HG03097 (cell line): ENCODE data around the gene ALDH5A1.

Experiments used
- ATAC-seq: cut with Tn5 transposase; IDR thresholded peaks from one replicate; pipeline ENCODE4 v1.9.1; 2021; ENCODE audit not compliant: unreplicated experiment, low FRiP score

The ALDH5A1 gene

DNA sequence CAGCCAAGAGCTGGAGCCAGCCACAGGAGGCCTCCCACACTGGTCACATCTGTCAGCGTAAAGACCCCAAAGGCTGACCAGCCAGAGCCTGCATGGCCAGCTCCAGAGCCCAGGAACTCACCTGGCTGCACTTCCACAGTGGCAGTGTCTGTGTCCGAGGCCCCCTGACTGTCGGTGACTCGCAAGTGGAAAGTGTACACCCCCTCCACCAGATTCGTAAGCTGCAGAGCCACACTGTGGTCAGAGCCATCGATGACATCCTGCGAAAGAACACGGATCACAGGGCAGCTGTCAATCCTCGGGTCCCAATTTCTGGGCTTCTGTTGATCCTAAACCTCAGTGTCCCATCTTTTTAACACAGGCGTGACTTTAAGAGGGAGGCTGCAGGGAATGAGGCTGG lies 69.3 kb downstream of the ALDH5A1 start:
- ATAC-seq, result no peak

DNA sequence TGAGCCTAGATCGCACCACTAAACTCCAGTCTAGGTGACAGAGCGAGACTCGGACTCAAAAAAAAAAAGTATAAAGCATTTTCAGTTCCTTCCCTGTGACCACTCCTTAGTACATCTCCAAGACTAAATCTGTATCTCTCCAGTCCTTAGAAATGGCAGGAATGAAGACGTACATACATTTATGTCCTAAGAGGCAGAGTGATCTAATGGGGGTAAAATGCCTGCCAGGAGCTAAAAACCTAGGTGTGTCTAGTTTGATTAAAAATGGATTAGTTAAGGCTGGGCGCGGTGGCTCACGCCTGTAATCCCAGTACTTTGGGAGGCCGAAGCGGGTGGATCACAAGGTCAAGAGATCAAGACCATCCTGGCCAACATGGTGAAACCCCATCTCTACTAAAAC lies 70.4 kb downstream of the ALDH5A1 start:
- ATAC-seq, result no peak

DNA sequence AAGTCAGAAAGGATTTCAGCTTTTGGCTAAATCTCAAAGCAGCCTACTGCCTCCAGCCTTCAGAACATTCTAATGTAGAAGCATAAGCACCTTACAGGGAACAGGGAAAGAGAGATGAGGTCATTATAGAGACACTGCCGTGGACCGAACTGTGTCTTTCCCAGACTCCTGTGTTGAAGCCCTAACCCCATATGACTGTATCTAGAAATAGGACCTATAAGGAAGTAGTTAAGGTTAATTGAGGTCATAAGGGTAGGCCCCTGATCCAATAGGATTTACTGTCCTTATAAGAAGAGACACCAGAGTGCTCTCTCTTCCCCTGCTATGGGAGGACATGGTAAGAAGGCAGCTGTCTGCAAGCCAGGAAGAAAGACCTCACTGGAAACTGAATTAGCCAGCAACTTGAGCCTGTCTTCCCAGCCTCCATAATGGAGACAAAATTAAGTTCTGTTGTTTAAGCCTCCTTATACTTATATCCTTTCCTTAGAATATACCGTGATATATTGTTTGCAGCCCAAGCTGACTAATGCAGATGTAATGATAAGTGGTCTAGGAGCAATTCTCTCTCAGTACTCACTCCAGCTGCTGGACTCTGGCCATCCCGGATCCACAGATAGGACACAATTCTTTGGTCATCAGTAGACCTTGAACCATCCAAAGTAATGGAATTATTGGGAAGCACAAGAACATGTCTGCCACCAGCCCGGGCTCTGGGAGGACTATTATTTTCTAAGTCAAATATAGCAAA lies 71.4 kb downstream of the ALDH5A1 start:
- no peak for ATAC-seq

DNA sequence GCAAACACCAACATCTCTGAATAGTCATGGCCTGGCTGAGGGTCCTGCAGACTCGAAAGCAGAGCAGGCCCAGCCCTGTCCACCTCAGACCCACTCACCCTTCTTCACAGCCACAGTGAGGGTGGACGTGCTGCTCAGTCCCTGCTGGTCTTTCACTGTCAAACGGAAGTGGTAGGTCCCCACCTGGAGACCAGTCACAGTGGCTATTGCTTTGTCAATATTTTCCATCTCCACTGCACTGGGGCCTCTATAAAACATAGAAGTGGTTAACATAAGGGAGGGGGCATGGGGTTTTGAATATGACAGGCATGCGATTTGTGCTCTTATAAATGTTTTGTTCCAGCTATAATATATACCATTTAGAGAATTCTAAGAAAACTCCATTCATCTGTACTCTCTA lies 73.9 kb downstream of the ALDH5A1 start:
- ATAC-seq, result no peak

DNA sequence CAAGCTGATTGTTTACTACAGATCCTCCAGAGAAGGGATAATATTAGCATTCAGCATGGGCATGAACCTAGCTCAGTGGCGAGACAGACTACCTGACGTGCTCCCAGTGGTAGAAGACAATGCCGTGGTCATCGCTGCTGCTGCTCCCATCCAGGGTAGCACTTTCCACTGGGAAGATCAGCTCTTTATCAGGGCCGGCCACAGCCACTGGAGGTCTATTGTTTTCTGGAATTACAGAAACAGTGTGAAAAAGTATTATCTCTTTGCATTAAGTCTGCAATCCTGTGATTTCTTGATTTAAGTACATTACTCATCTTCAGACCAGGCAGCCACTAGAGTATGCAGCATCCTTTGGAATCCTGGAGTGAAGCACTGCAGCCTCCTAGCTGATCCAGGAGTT lies 75.0 kb downstream of the ALDH5A1 start:
- no peak for ATAC-seq

DNA sequence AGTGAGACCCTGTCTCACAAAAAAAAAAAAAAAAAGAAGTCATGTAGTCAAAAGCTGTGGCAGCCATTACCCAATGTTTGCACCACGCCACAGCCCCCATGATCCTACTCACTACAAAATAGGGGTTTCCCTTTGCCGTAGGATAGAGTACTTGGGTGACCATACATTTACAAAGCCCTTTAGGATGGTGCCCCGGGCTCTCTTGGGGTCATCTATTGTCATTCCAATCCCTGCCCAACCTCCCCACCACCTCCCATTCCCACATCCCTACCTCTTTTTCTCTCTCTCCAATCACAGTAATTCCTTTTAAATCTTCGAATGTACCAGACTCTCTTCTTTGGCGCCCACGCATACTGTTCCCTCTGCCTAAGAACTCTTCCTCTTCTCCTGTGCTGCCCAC lies 76.6 kb downstream of the ALDH5A1 start:
- no peak for ATAC-seq

DNA sequence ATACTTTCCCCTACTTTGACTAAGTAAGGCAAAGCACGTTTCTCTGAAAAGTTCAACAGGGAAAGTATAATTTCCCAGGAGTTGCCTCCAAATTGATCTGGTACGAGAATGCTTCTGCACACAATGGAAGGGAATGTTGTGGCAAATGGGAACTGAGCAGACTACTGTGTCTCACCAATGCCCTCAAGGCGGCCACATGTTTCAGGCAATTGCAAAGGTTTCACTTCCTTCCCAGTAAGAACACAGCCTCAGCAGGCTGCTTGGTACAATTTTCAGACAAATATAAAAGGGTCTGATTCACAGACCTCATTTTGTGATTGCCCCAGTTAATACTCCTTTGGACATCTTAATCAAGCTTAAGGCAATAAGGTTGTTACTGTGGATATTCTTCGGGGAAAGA lies 80.0 kb downstream of the ALDH5A1 start:
- ATAC-seq, result no peak

DNA sequence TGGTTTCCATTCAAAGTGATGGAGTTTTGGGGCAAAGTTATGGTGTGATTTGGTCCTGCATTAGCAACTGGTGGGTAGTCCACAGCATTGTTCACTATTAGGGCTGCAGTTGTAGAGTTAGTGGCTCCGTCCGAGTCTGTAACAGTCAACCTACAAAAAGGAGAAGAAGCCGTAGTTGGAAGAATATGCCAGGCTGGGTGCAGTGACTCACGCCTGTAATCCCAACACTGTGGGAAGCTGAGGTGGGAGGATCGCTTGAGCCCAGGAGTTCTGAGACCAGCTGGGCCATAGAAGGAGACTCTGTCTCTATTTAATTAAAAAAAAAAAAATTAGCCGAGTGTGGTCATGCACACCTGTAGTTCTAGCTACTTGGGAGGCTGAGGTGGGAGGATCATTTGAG lies 81.7 kb downstream of the ALDH5A1 start:
- ATAC-seq, result no peak

DNA sequence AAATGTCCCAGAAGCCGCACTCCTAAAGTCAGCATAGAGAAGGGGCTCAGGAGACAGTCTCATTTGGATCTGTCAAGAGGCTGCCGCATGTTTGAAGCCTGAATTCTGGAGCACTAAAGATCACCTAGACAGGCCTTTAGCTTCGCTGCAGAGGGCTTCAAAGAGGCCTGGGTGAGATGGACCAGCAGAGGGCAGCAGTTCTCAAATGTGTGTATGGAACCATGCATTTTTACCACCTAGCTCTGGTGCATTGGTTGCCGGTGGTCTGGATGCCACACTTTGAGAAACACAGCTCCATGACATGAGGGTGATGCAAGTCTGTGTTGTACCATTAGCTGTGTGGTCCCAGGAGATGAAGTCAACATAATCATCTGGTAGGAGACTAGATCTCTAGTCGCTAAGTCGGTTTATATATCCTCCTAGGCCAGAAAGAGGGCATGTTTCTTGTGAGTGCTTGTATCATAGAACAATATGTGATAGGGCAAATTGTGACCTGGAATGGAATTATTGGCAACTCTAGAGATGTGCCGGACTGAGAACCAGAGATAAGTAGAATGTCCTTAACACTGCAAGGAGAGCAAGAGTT lies 86.4 kb downstream of the ALDH5A1 start:
- no peak for ATAC-seq

DNA sequence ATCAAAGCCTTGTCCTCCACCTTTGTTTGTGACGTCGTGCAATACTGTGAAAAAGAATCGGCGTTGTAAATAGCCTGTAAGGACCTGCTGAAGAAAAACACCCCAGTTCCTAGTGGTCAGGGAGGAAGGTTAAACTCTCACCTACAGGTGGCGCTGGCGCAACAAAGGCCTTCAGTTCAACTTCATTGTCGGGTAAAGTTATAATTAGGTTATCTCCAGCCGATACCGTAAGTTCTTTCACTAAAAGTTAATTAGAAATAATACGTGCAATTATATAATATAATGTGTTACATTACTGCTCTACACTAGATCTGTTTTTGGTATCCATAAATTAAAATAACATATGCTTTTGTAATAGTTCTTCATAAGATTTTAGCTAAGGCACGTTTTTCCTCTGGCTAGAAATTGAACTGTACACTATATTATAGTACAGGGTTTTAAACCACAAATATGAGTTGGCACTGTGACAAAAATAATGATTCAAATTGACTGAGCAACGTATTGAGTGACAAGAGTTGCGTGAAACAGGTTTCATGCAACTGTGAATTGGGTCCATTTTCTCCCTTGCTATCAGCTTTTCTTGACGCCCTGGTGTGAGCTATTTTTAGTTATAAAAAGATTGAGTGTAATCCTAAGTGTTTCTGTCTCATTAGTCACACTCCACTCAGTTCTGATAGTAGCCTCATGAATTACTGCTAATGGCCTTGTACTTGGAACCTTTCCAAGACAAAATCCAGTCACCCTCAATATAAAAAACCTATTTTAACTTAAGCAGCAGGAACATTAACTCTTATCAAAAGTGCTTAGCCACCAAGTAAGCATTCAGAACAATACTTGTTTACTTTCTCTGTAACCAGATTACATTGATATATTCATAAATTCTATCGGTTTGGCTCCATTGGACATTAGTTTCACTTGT lies 89.0 kb downstream of the ALDH5A1 start:
- no peak for ATAC-seq

DNA sequence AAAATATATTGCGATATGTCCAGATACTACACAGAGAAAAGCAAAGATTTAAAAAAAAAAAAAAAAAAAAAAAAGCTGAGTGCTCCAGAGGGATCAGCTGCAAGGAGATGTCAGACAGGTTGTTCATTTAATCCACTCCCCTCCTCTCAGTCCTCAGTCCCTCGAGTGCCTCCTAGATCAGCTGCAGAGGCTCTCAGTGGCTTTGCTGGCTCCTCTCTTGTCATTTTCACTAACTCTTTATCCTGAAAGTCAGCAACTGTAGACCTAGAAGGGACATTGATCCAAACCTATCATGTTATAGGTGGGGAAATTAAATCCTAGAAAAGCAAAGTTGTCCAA lies 89.6 kb downstream of the ALDH5A1 start:
- no peak for ATAC-seq
